GM18517 (cell line): ENCODE data around the gene NPEPPS.
"Not testable (repeated sequence)": the region's sequence is repeated elsewhere in the genome, so short reads cannot be mapped to it uniquely, and the experiment has no call there.

Source experiments
- ATAC-seq: cut with Tn5 transposase; IDR thresholded peaks from one replicate; pipeline ENCODE4 v1.9.1; 2021; ENCODE audit warnings: mild to moderate bottlenecking, moderate library complexity; ENCODE audit not compliant: unreplicated experiment

The NPEPPS gene

DNA sequence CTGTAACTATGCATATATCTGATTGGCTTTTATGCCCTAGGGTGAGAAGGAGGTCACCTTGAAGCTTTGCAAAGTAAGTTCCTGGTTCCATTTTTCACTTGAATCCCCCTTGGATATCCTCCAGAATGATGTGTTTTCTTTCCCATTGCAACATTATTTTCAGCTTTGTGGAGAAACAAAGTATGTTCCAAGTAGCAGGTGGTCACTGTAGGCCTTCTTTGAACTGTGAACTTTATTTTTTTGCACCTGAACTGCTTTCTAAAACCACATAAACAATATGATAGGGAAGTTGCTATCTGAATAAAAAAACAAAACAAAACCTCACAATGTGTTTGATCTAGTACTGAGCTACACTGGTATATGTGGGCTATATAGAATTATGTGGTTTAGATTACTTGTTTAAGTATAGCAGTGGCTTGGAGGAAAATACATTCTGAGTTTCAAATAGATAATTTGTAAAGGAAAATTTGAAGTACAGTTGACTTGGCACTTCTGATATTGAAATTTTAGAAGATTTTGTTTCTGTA is 29.7 kb downstream of the NPEPPS start:
- not testable (repeated sequence) for ATAC-seq

DNA sequence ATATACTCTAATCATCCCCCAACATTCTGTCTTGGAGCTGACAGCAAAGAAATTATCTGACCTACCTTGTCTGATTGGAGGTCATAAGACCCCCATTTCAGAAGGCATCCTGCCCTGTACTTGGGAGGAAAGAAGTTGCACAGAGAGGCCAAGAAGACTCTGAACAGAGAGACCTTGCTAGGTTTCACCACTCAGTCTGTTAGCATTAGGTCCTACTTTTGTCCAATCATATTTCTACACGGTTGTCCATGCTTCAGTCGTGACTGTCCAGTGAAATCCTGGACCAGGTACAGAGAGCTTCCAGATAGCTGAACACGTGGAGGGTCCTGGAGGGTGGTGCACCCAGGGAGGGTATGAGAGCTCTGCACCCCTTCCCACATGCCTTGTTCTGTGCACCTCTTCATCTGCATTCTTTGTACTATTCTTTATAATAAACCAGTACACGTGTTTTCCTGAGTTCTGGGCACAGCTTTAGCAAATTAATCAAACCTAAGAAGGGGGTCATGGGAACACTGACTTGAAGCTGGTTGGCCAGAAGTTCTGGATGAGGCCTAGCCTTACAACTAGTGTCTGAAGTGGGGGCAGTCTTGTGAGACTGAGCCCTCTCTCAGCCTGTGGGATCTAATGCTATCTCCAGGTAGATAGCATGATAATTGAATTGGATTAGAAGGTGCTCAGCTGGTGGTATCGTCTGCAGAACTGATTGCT is 30.9 kb downstream of the NPEPPS start:
- not testable (repeated sequence) for ATAC-seq

DNA sequence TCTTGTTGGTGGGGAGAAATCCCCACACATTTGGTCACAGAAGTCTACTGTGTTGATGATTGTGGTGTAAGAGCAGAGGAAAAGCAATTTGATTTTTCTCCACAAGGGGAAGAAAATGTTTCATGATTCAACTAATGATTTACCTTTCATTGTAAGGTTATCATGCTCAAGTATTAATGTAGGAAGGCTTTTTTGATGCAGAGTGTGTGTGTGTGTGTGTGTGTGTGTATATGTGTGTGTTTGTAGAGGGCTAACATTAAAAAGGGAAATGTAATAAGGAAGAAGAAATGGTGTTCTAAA is 31.4 kb downstream of the NPEPPS start:
- not testable (repeated sequence) for ATAC-seq

DNA sequence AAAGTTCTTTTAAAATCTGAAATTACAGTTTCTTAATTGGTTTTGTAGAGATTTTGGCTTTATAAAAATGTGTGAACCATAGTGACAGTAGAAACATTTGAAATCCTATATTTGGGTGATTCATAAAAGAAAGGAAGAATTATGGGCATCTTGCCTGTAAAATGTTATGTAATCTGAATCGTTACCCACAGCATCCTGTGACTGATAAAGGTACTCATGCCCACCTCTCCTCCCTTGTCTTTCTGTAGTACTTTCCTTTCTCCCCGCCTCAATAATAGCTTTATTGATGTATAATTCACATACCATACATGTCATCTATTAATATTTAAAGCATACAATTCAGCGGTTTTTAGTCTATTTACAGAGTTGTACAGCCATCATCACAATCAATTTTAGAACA is 36.4 kb downstream of the NPEPPS start:
- not testable (repeated sequence) for ATAC-seq

DNA sequence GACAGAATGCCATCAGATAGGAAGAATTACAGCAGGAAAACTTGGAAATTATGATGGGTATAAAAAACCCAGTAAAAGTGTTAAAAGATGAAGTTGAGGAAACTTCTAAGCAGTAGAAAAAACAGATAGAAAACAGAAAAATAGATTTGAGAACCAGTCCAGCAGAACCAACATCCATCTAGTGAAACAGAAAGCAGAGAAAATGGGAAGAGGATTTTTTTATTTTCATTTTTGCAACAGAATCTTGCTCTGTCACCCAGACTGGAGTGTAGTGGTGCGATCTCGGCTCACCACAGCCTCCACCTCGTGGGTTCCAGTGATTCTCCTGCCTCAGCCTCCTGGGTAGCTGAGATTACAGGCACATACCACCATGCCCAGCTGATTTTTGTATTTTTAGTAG is 41.7 kb downstream of the NPEPPS start:
- ATAC-seq, result not testable (repeated sequence)

DNA sequence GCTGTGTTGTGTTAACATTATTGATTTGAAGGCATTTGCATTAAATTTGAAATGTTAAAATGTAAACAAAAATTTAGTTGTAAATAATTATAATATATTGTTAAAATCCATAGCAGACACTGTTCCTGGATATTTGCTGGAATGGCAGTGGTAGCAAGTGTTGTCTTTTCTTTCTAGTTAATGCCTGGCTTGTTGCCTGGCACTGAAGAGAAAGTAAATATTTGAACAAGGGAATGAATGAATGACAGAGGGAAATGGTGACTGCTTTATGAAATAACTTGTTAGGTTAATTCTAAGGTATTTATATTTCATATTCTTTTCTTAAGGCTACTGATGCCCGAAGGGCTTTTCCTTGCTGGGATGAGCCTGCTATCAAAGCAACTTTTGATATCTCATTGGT is 51.5 kb downstream of the NPEPPS start:
- not testable (repeated sequence) for ATAC-seq

DNA sequence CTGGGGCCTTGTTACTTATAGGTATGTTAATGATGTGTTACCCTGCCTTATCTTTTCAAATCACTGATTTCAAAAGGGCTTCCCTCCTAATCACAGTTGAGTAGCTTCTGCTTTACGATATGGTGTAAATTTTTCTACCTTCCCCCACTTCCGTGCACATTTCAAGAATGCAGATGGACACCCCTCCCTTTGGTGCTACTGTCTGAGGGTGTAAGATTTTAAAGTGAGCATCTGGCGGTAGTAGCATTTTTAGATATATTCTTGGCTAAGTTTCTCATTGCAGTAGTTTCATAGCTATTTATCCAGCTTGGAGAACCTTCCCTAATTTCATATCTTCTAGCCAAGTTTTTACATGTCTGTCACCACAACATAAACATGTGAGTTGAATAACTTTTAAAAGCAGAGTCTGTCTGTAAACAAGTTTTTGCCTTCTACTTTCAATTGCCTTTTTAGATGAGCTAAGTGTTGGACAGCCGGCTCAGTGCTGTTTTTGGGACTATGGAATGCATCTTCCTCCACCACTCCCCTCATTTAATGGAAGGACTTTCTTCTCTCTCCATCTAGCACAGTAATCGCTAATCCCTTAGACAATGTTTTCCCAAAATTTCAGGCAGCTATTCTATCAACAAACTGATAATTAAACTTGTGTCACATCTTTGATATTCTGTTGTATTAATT is 55.6 kb downstream of the NPEPPS start:
- not testable (repeated sequence) for ATAC-seq

DNA sequence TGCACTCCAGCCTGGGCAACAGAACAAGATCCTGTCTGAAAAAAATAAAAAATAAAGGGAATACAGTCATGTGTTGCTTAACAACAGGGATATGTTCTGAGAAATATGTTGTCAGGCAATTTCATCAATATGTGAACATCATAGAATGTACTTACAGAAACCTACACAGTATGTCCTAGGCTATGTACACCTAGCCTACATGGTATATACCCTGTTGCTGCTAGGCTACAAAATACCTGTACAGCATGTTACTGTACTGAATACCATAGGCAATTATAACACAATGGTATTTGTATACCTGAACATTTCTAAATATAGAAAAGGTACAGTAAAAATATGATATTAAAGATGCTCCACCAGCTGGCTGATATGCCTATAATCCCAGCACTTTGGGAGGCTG is 62.6 kb downstream of the NPEPPS start:
- ATAC-seq, result not testable (repeated sequence)

DNA sequence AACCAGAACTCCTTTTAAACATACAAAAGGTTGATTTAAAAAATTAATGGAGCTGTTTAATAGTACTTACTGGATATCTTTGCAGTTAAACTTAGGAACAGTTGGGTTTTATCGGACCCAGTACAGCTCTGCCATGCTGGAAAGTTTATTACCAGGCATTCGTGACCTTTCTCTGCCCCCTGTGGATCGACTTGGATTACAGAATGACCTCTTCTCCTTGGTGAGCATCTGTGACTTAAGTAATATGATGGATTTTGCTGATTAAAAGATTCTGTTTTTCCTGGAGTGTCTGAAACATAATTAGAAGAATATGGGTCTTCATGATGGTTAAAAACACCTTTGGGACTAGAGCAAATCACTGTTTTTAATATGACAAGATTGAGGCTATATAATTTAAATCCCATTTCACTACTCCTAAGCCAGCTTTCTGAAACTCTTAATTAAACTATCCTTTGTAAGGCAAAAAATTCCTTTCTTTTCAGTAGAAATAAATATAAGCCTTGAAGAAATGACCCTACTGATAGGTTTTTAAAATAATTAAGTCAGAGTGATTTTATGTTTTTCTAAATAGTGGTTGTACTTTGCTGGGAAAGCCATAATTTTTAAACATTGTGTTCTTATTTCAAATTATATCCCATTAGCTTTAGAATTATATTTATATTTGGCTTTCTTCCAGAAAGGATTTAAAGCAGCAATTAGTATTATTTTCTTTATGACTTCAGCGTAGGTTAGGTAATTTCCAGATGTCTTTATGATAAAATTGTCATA is 73.1 kb downstream of the NPEPPS start:
- no peak for ATAC-seq

DNA sequence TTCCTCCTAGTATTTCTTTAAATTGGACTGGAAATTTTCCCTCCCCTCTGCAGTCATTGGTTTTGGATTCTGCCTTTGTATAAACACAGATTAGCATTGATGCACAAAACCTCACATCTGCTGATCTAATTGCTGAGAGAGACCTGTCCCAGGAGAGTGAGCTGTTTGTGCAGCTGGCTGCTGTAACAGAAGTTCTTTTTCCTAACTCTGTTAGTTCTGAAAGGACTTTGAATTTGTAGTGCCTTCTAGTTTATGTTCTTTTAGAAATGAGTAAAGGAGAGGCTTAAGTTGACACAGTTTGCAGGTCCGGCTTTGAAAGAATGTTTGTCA is 73.7 kb downstream of the NPEPPS start:
- ATAC-seq, result no peak

DNA sequence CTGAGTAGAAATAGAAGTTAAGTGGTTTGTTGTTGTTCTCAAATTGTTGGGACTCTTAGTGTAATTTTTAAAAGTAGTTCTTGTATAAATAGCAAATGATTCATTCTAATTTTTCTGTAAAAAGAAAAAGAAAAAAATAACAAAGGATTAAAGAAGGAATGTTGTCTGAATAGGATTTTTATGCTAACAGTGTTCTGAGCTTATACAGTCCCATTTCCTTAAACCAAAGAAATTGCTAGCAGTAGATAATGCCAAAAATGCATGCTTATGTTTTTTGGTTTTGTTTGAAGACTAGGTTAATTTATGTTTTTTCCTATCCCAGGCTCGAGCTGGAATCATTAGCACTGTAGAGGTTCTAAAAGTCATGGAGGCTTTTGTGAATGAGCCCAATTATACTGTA is 74.1 kb downstream of the NPEPPS start:
- no peak for ATAC-seq

DNA sequence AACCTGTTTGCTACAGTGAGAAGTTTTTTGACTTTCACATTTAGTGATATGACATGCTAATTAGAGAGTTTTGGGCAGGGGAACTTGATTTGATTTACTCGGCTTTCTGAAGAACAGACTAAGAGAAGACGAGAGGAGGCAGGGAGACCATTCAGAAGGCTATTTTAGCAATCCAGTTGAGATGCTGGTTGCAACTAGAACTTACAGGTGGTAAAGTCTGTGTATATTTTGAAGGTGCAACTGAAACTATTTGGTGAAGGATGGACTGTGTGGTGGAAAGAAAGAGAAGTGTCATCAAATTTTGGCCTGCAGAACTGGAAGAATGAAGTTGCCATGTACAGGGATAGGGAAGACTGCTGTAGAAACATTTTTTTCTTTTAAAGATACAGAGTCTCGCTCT is 76.6 kb downstream of the NPEPPS start:
- no peak for ATAC-seq

DNA sequence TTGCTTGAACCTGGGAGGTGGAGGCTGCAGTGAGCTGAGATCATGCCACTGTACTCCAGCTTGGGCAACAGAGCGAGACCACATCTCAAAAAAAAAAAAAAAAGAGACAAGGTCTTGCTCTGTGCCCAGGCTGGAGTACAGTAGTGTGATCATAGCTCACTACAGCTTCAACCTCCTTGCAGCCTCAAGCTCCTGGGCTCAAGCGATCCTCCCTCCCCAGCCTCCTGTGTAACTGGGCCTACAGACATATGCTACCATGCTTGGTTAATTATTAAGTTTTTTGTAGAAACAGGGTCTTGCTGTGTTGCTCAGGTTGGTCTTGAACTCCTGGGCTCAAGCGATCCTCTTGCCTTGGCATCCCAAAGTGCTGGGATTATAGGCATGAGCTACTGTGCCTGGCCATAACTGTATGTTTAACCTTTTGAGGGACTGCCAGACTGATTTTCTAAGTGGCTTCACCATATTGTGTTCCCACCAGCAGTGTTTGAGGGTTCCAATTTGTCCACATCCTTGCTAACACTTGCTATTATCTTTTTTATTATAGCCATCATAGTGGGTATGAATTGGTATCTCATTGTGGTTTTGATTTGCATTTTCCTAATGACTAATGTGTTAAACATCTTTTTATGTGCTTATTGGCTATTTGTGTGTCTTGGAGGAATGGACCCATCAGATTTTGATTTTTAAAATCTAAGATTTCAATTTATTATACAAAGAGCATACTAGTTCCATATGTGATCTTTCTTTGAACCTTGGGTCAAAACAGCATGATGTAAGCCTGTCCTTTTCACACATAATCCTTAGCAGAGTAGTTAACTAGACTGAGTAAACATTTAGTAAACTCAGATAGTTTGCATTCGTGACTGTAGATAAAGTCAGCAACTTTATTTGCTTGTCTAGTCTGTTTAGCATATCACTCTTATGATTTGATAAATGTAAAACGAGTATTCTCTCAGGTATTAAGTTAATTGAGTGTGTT is 80.8 kb downstream of the NPEPPS start:
- no peak for ATAC-seq

DNA sequence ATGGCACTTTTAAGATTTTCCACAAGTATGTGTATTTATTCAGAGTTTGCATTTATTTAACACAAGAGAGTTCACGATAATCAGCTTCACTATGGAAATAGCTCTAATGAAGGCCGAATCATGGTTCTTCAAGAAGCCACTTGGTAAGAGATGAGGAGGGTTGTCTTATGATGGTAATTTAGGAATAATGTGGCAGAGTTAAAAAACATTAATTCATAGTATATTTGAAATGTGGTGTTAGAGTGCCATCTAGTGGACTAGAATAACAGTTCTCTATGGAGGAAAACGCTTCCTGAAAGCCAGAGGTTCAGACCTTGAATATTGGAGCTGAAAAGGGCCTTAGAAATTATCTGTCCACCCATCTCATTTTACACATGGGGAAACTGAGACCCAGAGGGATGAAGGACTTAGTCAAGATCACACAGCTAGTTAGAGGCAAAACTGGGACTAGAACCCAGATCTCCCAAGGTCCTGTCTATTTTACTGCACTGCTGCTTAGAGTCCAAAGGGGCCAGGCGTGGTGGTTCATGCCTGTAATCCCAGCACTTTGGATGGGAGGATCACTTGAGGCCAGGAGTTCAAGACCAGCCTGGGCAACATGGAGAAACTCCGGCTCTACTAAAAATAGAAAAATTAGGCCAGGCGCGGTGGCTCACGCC is 85.0 kb downstream of the NPEPPS start:
- no peak for ATAC-seq

DNA sequence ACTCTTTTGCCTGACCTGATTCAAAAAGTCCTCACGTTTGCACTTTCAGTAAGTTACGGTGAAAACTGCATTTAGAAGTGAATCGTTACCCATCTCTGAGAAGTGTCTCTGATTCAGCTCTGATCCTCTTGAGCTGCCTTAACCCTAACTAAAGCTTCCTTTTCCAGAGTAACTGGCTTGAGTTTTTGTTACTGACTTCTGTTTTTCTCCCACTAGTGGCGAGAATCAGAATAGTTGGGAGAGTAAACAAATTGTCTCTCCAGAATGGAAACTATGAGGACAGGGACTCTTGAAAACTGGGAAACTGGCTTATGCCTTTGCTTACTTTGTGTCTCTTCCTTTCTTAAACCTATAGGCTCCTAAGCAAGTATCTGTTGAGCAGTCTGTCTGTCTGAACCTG is 87.5 kb downstream of the NPEPPS start:
- ATAC-seq, result no peak

DNA sequence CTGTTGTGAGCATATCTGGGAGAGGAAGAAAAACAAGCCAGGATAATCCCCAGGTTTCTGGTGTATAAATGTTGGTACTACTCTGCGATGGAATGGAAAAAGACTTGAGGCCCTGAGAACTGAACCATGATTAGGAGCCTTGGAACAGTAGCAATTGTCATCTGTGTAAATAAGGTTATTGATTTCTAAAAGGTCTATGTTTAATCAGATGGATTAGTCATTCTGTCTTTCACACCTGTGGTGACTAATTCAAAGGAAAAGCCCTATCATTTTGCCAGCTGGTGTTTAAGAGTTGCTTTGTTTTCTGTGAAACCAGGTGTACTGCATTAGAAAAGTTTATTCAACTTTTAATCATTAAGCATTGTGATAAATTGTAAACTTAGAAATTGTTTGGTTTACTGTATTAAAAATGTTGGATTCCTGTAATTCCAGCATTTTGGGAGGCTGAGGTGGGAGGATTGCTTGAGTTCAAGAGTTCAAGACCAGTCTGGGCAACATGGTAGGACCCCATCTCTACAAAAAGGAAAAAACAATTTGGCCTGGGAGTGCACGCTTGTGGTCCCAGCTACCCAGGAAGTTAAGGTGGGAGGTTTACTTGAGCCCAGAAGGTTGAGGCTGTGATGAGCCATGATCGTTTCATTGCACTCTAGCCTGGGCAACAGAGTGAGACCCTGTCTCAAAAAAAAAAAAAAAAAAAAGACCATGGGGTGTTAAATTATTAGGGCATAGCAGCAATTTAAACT is 89.8 kb downstream of the NPEPPS start:
- no peak for ATAC-seq

DNA sequence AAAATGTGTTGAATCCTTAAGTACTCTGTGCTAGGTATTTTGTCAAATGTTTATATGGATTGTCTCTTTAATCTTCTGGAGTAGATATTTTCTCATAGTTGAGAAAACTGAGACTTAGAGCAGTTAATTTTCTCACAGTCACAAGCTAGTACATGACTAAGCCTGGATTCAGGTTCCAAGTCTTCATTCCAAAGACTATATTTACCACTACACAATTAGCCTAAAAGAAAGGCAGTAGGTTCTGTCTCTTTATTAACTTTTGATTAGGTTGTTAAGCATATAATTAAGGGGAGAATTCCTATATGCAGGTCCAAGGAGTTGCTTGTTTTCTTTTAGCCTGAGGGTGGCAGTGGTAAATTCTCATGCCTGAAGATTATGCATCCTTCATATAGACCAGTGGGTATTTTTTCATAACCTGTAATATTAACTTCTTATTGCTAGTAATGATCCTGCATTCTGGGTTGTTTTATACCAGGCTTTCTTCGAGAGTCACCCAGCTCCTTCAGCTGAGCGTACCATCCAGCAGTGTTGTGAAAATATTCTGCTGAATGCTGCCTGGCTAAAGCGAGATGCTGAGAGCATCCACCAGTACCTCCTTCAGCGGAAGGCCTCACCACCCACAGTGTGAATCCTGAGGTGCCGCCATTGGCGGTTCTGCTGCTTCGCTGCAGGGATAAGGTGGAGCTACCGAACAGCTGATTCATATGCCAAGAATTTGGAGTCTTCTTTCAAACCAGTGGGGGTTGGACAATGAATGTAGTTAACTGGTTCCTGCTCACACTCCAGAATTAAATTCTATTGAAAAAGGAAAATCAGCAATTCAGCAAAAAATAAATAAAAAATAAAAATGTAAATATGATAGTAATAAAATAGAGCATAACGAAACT is 90.6 kb downstream of the NPEPPS start:
- ATAC-seq, result no peak

DNA sequence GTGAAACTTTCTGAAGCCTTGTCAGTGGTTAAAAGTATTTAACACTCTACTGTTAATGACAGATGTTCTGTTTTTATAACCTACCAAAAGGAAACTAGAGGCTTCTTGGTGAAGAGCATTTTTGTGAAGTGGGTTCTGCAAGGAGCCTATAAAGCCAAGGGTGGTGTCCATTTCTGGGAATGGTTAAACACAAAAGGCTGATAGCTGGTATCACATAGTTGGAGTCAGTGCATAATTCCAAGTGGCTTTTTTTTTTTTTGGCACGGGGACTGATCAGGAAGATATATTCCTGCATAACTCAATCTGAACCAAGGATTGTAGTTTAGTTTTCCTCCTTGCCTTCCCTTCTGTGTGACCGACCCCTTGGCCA is 91.3 kb downstream of the NPEPPS start:
- ATAC-seq, result no peak

DNA sequence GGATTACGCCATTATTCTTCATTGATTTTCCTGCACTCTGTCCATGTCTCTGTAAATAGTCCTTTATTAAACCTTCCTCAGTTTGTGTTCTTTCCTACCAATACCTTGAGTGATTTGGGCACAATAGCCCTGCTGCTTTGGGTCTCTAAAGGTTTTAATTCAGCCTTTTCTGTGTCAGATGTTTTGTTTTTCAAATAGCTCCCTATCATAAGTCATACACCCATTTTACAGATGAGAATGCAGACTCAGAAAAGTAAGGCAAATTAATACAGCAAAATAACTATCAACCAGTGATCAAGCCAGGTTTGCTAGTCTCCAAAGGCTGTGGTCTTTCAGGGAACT is 93.8 kb downstream of the NPEPPS start:
- no peak for ATAC-seq
